NCI-H446 (cell line): ENCODE results near the gene MLXIP.
A peak's percentile ranks its signal among the peaks of the same experiment; 100 is the strongest.
"Not testable (repeated sequence)": the region's sequence is repeated elsewhere in the genome, so short reads cannot be mapped to it uniquely, and the experiment has no call there.

ENCODE experiments used
- DNase-seq, 2 experiments: peaks; one replicate each; lab custom pipeline; 2025; lab: John Stamatoyannopoulos, UW

Gene MLXIP

GRCh38 chr12:122096591-122097149, 18.1 kb downstream of the MLXIP start:
- no peak for DNase-seq

GRCh38 chr12:122097584-122097926, 19.0 kb downstream of the MLXIP start:
- no peak for DNase-seq

GRCh38 chr12:122097927-122098756, 19.6 kb downstream of the MLXIP start:
- DNase-seq, result peak in 1 of 2 experiments; percentile 53

GRCh38 chr12:122099280-122099749, 20.8 kb downstream of the MLXIP start:
- DNase-seq, result no peak

GRCh38 chr12:122099856-122100255, 21.3 kb downstream of the MLXIP start:
- DNase-seq, result no peak

- peak in 1 of 2 experiments; percentile 31 for DNase-seq
Measured at GRCh38 chr12:122100568-122100967, 22.0 kb downstream of the MLXIP start.

- DNase-seq, result peak in 1 of 2 experiments; percentile 21
Measured at GRCh38 chr12:122102331-122102730, 23.8 kb downstream of the MLXIP start.

GRCh38 chr12:122104844-122105243, 26.3 kb downstream of the MLXIP start:
- DNase-seq, result no peak

GRCh38 chr12:122105496-122105895, 26.9 kb downstream of the MLXIP start:
- DNase-seq, result not testable (repeated sequence)

GRCh38 chr12:122106843-122107242, 28.3 kb downstream of the MLXIP start:
- no peak for DNase-seq

GRCh38 chr12:122107261-122107660, 28.7 kb downstream of the MLXIP start:
- no peak for DNase-seq

GRCh38 chr12:122111089-122111641, 32.6 kb downstream of the MLXIP start:
- no peak for DNase-seq

GRCh38 chr12:122116707-122117535, 38.4 kb downstream of the MLXIP start:
- DNase-seq, result no peak

- no peak for DNase-seq
Measured at GRCh38 chr12:122117979-122118378, 39.4 kb downstream of the MLXIP start.

- DNase-seq, result not testable (repeated sequence)
Measured at GRCh38 chr12:122121341-122121740, 42.8 kb downstream of the MLXIP start.

GRCh38 chr12:122121745-122122144, 43.2 kb downstream of the MLXIP start:
- no peak for DNase-seq

- DNase-seq, result peak; percentile 73 to 74
Measured at GRCh38 chr12:122123051-122123760, 44.6 kb downstream of the MLXIP start.

GRCh38 chr12:122123761-122124145, 45.2 kb downstream of the MLXIP start:
- no peak for DNase-seq

GRCh38 chr12:122124370-122124769, 45.8 kb downstream of the MLXIP start:
- no peak for DNase-seq

GRCh38 chr12:122125452-122126341, 47.1 kb downstream of the MLXIP start:
- DNase-seq, result no peak

GRCh38 chr12:122126342-122126635, 47.7 kb downstream of the MLXIP start:
- DNase-seq, result no peak
